HEK293 (cell line): ENCODE data around the gene AIF1.

Experiments
- CTCF ChIA-PET: fragments of 350-600 bp; formaldehyde crosslinking; extraction: SDS; loops from one replicate; lab custom pipeline; 2021; ENCODE audit warnings: antibody characterized with exemption; lab: Yijun Ruan, JAX
- POLR2A ChIA-PET: fragments of 300-600 bp; formaldehyde crosslinking; extraction: SDS; loops from one replicate; lab custom pipeline; 2020; ENCODE audit warnings: antibody characterized with exemption, inconsistent platforms; lab: Yijun Ruan, JAX
- H3K27ac ChIP-seq: fragments of 200-500 bp; sonication (Bioruptor generic); 2 replicates; pipeline ENCODE4 v1.5.1; 2014; ENCODE audit warnings: low read depth, low read length, control low read depth, inconsistent platforms; ENCODE audit errors: extremely low read depth
- H3K36me3 ChIP-seq, 2 experiments: fragments of 200-500 bp in 1 of 2; sonication (Bioruptor generic) in 1 of 2; 1 replicate in 1 of 2; 2 replicates in 1 of 2; pipeline ENCODE4 v1.5.1; 2014 to 2017; ENCODE audit warnings: inconsistent platforms in 2 of 2, low read length in 2 of 2; ENCODE audit not compliant: control insufficient read depth in 2 of 2, insufficient read depth in 1 of 2
- H3K4me1 ChIP-seq: fragments of 200-500 bp; sonication (Bioruptor generic); 2 replicates; pipeline ENCODE4 v1.5.1; 2014; ENCODE audit warnings: mild to moderate bottlenecking, low read length, inconsistent platforms; ENCODE audit not compliant: control insufficient read depth, insufficient read depth
- H3K4me3 ChIP-seq: 2 replicates; pipeline ENCODE4 v1.5.1; 2011; ENCODE audit warnings: low read depth, mild to moderate bottlenecking, control low read depth, low read length, moderate library complexity
- H3K9me3 ChIP-seq: fragments of 200-500 bp; sonication (Bioruptor generic); 2 replicates; pipeline ENCODE4 v1.5.1; 2014; ENCODE audit warnings: low read depth, low read length, inconsistent platforms; ENCODE audit not compliant: control insufficient read depth, insufficient read depth
- GLIS1 ChIP-seq: fragments of 450-650 bp; formaldehyde crosslinking; IDR thresholded peaks from 2 replicates; pipeline ENCODE4 v1.5.1; 2016; ENCODE audit warnings: missing biosample characterization, missing genetic modification characterization
- HOXC10 ChIP-seq: sonication (generic); formaldehyde crosslinking; IDR thresholded peaks from 2 replicates; pipeline ENCODE4 v1.8.1; 2023; ENCODE audit warnings: mild to moderate bottlenecking, missing genetic modification reagents
- IKZF3 ChIP-seq: fragments of 450-650 bp; IDR thresholded peaks from 2 replicates; pipeline ENCODE4 v1.5.0; 2018; ENCODE audit warnings: missing biosample characterization, mild to moderate bottlenecking, missing genetic modification characterization, moderate library complexity
- KLF1 ChIP-seq: fragments of 450-650 bp; formaldehyde crosslinking; IDR thresholded peaks from 2 replicates; pipeline ENCODE4 v1.5.1; 2016; ENCODE audit warnings: missing biosample characterization, missing genetic modification characterization
- MZF1 ChIP-seq: fragments of 450-650 bp; formaldehyde crosslinking; IDR thresholded peaks from 2 replicates; pipeline ENCODE4 v1.5.1; 2017; ENCODE audit warnings: missing biosample characterization, missing genetic modification characterization, borderline replicate concordance
- OSR2 ChIP-seq: fragments of 450-650 bp; formaldehyde crosslinking; IDR thresholded peaks from 2 replicates; pipeline ENCODE4 v1.5.1; 2016; ENCODE audit warnings: missing biosample characterization, missing genetic modification characterization
- WT1 ChIP-seq: fragments of 450-650 bp; formaldehyde crosslinking; IDR thresholded peaks from 2 replicates; pipeline ENCODE4 v1.5.1; 2016; ENCODE audit warnings: missing biosample characterization, missing genetic modification characterization
- YY2 ChIP-seq: fragments of 450-650 bp; formaldehyde crosslinking; IDR thresholded peaks from 2 replicates; pipeline ENCODE4 v1.5.1; 2016; ENCODE audit warnings: missing biosample characterization, missing genetic modification characterization
- ZBTB48 ChIP-seq: fragments of 450-650 bp; formaldehyde crosslinking; IDR thresholded peaks from 2 replicates; pipeline ENCODE4 v1.5.1; 2016; ENCODE audit warnings: missing biosample characterization, missing genetic modification characterization
- ZBTB49 ChIP-seq: fragments of 450-650 bp; formaldehyde crosslinking; IDR thresholded peaks from 2 replicates; pipeline ENCODE4 v1.5.1; 2016; ENCODE audit warnings: missing biosample characterization, missing genetic modification characterization, low read depth
- ZBTB6 ChIP-seq: fragments of 450-650 bp; formaldehyde crosslinking; IDR thresholded peaks from 2 replicates; pipeline ENCODE4 v1.5.1; 2017; ENCODE audit warnings: missing biosample characterization, missing genetic modification characterization
- ZFP3 ChIP-seq: fragments of 450-650 bp; formaldehyde crosslinking; IDR thresholded peaks from 2 replicates; pipeline ENCODE4 v1.5.1; 2016; ENCODE audit warnings: low read depth, missing biosample characterization, missing genetic modification characterization
- ZFP37 ChIP-seq: fragments of 450-650 bp; formaldehyde crosslinking; IDR thresholded peaks from 2 replicates; pipeline ENCODE4 v1.5.1; 2016; ENCODE audit warnings: missing biosample characterization, missing genetic modification characterization
- ZIC2 ChIP-seq: fragments of 450-650 bp; formaldehyde crosslinking; IDR thresholded peaks from 2 replicates; pipeline ENCODE4 v1.5.1; 2016; ENCODE audit warnings: missing biosample characterization, missing genetic modification characterization
- ZNF202 ChIP-seq: fragments of 450-650 bp; formaldehyde crosslinking; IDR thresholded peaks from 2 replicates; pipeline ENCODE4 v1.5.1; 2016; ENCODE audit warnings: missing biosample characterization, missing genetic modification characterization, borderline replicate concordance
- ZNF335 ChIP-seq: fragments of 450-650 bp; formaldehyde crosslinking; conservative IDR thresholded peaks from 2 replicates; pipeline ENCODE4 v1.5.1; 2016; ENCODE audit warnings: missing biosample characterization, missing genetic modification characterization
- ZNF426 ChIP-seq: fragments of 450-650 bp; formaldehyde crosslinking; IDR thresholded peaks from 2 replicates; pipeline ENCODE4 v1.5.1; 2017; ENCODE audit warnings: missing biosample characterization, missing genetic modification characterization, mild to moderate bottlenecking, inconsistent platforms, moderate library complexity
- ZNF600 ChIP-seq: fragments of 450-650 bp; formaldehyde crosslinking; IDR thresholded peaks from 2 replicates; pipeline ENCODE4 v1.5.1; 2016; ENCODE audit warnings: missing biosample characterization, missing genetic modification characterization
- ZNF677 ChIP-seq: fragments of 450-650 bp; IDR thresholded peaks from 2 replicates; pipeline ENCODE4 v1.5.0; 2018; ENCODE audit warnings: missing biosample characterization, mild to moderate bottlenecking, missing genetic modification characterization, moderate library complexity
- ZNF843 ChIP-seq: fragments of 450-650 bp; formaldehyde crosslinking; IDR thresholded peaks from 2 replicates; pipeline ENCODE4 v1.5.1; 2016; ENCODE audit warnings: missing biosample characterization, missing genetic modification characterization
- TF ChIP-seq, protein P1 (sequence below): fragments of 450-650 bp; formaldehyde crosslinking; IDR thresholded peaks from 2 replicates; pipeline ENCODE4 v1.5.1; 2017; ENCODE audit warnings: missing biosample characterization, missing genetic modification characterization
- TF ChIP-seq, protein P2 (sequence below): fragments of 450-650 bp; formaldehyde crosslinking; IDR thresholded peaks from 2 replicates; pipeline ENCODE4 v1.5.1; 2016; ENCODE audit warnings: missing biosample characterization, missing genetic modification characterization, borderline replicate concordance
- TF ChIP-seq, protein P3 (sequence below): fragments of 450-650 bp; formaldehyde crosslinking; IDR thresholded peaks from 2 replicates; pipeline ENCODE4 v1.5.1; 2016; ENCODE audit warnings: missing biosample characterization, missing genetic modification characterization

Gene AIF1

DNA sequence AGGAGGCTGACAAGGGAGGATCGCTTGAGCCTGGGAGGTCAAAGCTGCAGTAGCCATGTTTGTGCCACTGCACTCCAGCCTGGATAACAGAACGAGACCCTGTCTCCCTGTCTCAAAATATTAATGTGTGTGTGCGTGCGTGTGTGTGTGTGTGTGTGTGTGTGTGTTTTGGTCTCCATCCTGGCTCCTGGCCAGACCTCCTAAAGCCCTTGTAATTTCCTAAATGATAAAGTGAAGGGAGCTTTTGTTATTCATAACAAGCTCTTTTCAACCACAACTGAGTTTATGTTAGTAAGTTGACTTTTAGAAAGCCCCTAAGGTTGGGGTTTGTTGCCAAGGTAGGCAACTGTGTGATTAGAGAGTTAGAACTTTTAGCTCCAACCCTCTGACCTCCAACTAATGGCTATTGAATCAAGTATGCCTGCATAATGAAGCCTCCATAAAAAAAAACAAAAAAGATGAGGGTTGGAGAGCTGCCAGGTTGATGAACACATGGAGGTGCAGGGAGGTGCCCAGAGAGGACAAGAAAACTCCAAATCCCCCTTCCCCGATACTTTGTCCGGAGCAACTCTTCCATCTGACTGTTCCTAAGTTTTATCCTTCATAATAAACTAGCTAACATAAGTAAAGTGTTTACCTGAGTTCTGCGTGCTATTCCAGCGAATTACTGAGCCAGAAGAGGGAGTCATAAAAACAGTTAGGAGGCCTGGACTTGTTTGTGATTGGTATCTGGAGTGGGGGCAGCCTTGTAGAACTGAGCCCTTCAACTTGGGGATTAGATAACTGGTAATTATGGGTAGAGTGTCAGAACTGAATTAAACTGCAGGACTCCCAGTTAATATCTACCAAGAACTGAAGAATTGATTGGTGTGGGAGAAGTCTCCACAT lies 5.3 kb upstream of the AIF1 start:
- CTCF ChIA-PET: interaction anchor here (0.6 to 7.8 kb wide), 10 partner anchors 12 to 480 kb away, joined by 3 to 113 read pairs (median 4); partner anchors contain the start of genes ATP6V1G2 and NCR3
- Histone ChIP-seq H3K9me3 (no peaks in the 10 kb centered on the region), H3K36me3 (no peaks in the 10 kb centered on the region), H3K4me3 (no peak overlapping the region), H3K27ac (peak overlapping the region; percentile 11), H3K4me1 (peaks cover 7% of the 10 kb centered on the region; the same call in 1 of the 2 replicates)
- POLR2A ChIA-PET: interaction anchor here (0.6 to 1.5 kb wide), 8 partner anchors 13 to 403 kb away, joined by 3 to 5 read pairs (median 4); partner anchors contain the start of gene C6orf47
- peak; percentile 68 for TF ChIP-seq YY2 (tag by site-specific recombination)
- TF ChIP-seq, protein P1, sequence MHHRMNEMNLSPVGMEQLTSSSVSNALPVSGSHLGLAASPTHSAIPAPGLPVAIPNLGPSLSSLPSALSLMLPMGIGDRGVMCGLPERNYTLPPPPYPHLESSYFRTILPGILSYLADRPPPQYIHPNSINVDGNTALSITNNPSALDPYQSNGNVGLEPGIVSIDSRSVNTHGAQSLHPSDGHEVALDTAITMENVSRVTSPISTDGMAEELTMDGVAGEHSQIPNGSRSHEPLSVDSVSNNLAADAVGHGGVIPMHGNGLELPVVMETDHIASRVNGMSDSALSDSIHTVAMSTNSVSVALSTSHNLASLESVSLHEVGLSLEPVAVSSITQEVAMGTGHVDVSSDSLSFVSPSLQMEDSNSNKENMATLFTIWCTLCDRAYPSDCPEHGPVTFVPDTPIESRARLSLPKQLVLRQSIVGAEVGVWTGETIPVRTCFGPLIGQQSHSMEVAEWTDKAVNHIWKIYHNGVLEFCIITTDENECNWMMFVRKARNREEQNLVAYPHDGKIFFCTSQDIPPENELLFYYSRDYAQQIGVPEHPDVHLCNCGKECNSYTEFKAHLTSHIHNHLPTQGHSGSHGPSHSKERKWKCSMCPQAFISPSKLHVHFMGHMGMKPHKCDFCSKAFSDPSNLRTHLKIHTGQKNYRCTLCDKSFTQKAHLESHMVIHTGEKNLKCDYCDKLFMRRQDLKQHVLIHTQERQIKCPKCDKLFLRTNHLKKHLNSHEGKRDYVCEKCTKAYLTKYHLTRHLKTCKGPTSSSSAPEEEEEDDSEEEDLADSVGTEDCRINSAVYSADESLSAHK (tag by site-specific recombination): no peak; the same call in 1 of the 2 replicates
- TF ChIP-seq ZFP37 (tag by site-specific recombination): no peak
- TF ChIP-seq ZBTB6 (tag by site-specific recombination): no peak
- peak; percentile 87 for TF ChIP-seq ZBTB48 (tag by site-specific recombination)
- no peak for TF ChIP-seq KLF1 (tag by site-specific recombination)
- 0 out of 2 replicates have a peak, but pooled peaks have one; percentile 54 for TF ChIP-seq ZNF335 (tag by site-specific recombination)
- peak; percentile 11; the same call in 1 of the 2 replicates for TF ChIP-seq ZNF600 (tag by site-specific recombination)
- no peak for TF ChIP-seq ZFP3 (tag by site-specific recombination)
- TF ChIP-seq ZBTB49 (tag by site-specific recombination): no peak
- TF ChIP-seq MZF1 (tag by site-specific recombination): peak; percentile 97
- TF ChIP-seq, protein P2, sequence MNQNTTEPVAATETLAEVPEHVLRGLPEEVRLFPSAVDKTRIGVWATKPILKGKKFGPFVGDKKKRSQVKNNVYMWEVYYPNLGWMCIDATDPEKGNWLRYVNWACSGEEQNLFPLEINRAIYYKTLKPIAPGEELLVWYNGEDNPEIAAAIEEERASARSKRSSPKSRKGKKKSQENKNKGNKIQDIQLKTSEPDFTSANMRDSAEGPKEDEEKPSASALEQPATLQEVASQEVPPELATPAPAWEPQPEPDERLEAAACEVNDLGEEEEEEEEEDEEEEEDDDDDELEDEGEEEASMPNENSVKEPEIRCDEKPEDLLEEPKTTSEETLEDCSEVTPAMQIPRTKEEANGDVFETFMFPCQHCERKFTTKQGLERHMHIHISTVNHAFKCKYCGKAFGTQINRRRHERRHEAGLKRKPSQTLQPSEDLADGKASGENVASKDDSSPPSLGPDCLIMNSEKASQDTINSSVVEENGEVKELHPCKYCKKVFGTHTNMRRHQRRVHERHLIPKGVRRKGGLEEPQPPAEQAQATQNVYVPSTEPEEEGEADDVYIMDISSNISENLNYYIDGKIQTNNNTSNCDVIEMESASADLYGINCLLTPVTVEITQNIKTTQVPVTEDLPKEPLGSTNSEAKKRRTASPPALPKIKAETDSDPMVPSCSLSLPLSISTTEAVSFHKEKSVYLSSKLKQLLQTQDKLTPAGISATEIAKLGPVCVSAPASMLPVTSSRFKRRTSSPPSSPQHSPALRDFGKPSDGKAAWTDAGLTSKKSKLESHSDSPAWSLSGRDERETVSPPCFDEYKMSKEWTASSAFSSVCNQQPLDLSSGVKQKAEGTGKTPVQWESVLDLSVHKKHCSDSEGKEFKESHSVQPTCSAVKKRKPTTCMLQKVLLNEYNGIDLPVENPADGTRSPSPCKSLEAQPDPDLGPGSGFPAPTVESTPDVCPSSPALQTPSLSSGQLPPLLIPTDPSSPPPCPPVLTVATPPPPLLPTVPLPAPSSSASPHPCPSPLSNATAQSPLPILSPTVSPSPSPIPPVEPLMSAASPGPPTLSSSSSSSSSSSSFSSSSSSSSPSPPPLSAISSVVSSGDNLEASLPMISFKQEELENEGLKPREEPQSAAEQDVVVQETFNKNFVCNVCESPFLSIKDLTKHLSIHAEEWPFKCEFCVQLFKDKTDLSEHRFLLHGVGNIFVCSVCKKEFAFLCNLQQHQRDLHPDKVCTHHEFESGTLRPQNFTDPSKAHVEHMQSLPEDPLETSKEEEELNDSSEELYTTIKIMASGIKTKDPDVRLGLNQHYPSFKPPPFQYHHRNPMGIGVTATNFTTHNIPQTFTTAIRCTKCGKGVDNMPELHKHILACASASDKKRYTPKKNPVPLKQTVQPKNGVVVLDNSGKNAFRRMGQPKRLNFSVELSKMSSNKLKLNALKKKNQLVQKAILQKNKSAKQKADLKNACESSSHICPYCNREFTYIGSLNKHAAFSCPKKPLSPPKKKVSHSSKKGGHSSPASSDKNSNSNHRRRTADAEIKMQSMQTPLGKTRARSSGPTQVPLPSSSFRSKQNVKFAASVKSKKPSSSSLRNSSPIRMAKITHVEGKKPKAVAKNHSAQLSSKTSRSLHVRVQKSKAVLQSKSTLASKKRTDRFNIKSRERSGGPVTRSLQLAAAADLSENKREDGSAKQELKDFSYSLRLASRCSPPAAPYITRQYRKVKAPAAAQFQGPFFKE (tag by site-specific recombination): no peak
- no peak for TF ChIP-seq ZNF426 (tag by site-specific recombination)
- TF ChIP-seq GLIS1 (tag by site-specific recombination): peak; percentile 25; the same call in 1 of the 2 replicates
- no peak for TF ChIP-seq ZNF677 (tag by site-specific recombination)
- peak; percentile 74 for TF ChIP-seq WT1 (tag by site-specific recombination)
- TF ChIP-seq ZNF202 (tag by site-specific recombination): no peak
- no peak for TF ChIP-seq ZIC2 (tag by site-specific recombination)
- TF ChIP-seq ZNF843 (tag by site-specific recombination): 0 out of 2 replicates have a peak, but pooled peaks have one; percentile 20
- 0 out of 2 replicates have a peak, but pooled peaks have one; percentile 15 for TF ChIP-seq IKZF3
- 0 out of 2 replicates have a peak, but pooled peaks have one; percentile 9 for TF ChIP-seq OSR2 (tag by site-specific recombination)
- TF ChIP-seq HOXC10 (CRISPR knock-in tag): no peak
- TF ChIP-seq, protein P3, sequence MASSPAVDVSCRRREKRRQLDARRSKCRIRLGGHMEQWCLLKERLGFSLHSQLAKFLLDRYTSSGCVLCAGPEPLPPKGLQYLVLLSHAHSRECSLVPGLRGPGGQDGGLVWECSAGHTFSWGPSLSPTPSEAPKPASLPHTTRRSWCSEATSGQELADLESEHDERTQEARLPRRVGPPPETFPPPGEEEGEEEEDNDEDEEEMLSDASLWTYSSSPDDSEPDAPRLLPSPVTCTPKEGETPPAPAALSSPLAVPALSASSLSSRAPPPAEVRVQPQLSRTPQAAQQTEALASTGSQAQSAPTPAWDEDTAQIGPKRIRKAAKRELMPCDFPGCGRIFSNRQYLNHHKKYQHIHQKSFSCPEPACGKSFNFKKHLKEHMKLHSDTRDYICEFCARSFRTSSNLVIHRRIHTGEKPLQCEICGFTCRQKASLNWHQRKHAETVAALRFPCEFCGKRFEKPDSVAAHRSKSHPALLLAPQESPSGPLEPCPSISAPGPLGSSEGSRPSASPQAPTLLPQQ (tag by site-specific recombination): peak; percentile 64; the same call in 1 of the 2 replicates
